HUES6 (cell line): Measurements from ENCODE around the gene PDE10A.

Experiments used
- H3K27ac ChIP-seq: 2 replicates; pipeline ENCODE4 v1.7.0; 2013; ENCODE audit warnings: low read depth, mild to moderate bottlenecking, low read length, inconsistent platforms
- H3K27me3 ChIP-seq: 2 replicates; pipeline ENCODE4 v1.6.1; 2013; ENCODE audit warnings: low read length; ENCODE audit not compliant: control insufficient read depth, insufficient read depth
- H3K36me3 ChIP-seq: 2 replicates; pipeline ENCODE4 v1.6.1; 2013; ENCODE audit warnings: low read length; ENCODE audit not compliant: control insufficient read depth, insufficient read depth
- H3K4me1 ChIP-seq: 2 replicates; pipeline ENCODE4 v1.6.1; 2013; ENCODE audit warnings: low read length; ENCODE audit not compliant: control insufficient read depth, insufficient read depth
- H3K4me3 ChIP-seq: 2 replicates; pipeline ENCODE4 v1.5.1; 2013; ENCODE audit warnings: low read depth, low read length
- H3K9ac ChIP-seq: one replicate; pipeline ENCODE4 v1.6.1; 2013; ENCODE audit warnings: mild to moderate bottlenecking, low read length
- H3K9me3 ChIP-seq: 2 replicates; pipeline ENCODE4 v1.6.1; 2013; ENCODE audit warnings: low read depth, low read length; ENCODE audit not compliant: control insufficient read depth, insufficient read depth

Gene PDE10A

GRCh38 chr6:165439928-165440554, 223.0 kb downstream of the PDE10A start:
- H3K27ac ChIP-seq: no peak overlapping the region
- H3K9ac ChIP-seq: no peak overlapping the region
- no peak overlapping the region for H3K4me3 ChIP-seq
- H3K36me3 ChIP-seq: no peaks in the 10 kb centered on the region
- peaks cover 16% of the 10 kb centered on the region for H3K9me3 ChIP-seq
- H3K27me3 ChIP-seq: no peaks in the 10 kb centered on the region
- H3K4me1 ChIP-seq: 0 out of 2 replicates have a peak, but pooled peaks cover 3% of the 10 kb centered on the region

- H3K9ac ChIP-seq: no peak overlapping the region
- no peaks in the 10 kb centered on the region for H3K4me1 ChIP-seq
- peaks cover 5% of the 10 kb centered on the region for H3K9me3 ChIP-seq
- no peaks in the 10 kb centered on the region for H3K27me3 ChIP-seq
- H3K27ac ChIP-seq: no peak overlapping the region
- H3K36me3 ChIP-seq: no peaks in the 10 kb centered on the region
- no peak overlapping the region for H3K4me3 ChIP-seq
Observed at GRCh38 chr6:165426892-165427291, 236.1 kb downstream of the PDE10A start.

- no peak overlapping the region for H3K4me3 ChIP-seq
- H3K9ac ChIP-seq: no peak overlapping the region
Observed at GRCh38 chr6:165422192-165422591, 240.8 kb downstream of the PDE10A start.

GRCh38 chr6:165417278-165417865, 245.7 kb downstream of the PDE10A start:
- no peak overlapping the region for H3K27ac ChIP-seq
- no peak overlapping the region for H3K9ac ChIP-seq
- H3K36me3 ChIP-seq: no peaks in the 10 kb centered on the region
- H3K9me3 ChIP-seq: no peaks in the 10 kb centered on the region
- H3K27me3 ChIP-seq: no peaks in the 10 kb centered on the region
- no peak overlapping the region for H3K4me3 ChIP-seq
- H3K4me1 ChIP-seq: no peaks in the 10 kb centered on the region

More at GRCh38 chr6:165422192-165422591, 240.8 kb downstream of the PDE10A start:
- H3K4me1 ChIP-seq: no peaks in the 10 kb centered on the region
- H3K27ac ChIP-seq: no peak overlapping the region
- peaks cover 5% of the 10 kb centered on the region for H3K9me3 ChIP-seq
- H3K27me3 ChIP-seq: no peaks in the 10 kb centered on the region
- H3K36me3 ChIP-seq: no peaks in the 10 kb centered on the region

GRCh38 chr6:165404697-165405096, 258.3 kb downstream of the PDE10A start:
- Histone ChIP-seq H3K9ac (no peak overlapping the region), H3K36me3 (no peaks in the 10 kb centered on the region), H3K4me1 (no peaks in the 10 kb centered on the region), H3K27ac (no peak overlapping the region), H3K27me3 (no peaks in the 10 kb centered on the region), H3K9me3 (peaks cover 2% of the 10 kb centered on the region; the same call in 1 of the 2 replicates), H3K4me3 (no peak overlapping the region)

GRCh38 chr6:165404296-165404695, 258.7 kb downstream of the PDE10A start:
- Histone ChIP-seq H3K27ac (no peak overlapping the region), H3K4me3 (no peak overlapping the region), H3K36me3 (no peaks in the 10 kb centered on the region), H3K9me3 (peaks cover 2% of the 10 kb centered on the region; the same call in 1 of the 2 replicates), H3K9ac (no peak overlapping the region), H3K27me3 (no peaks in the 10 kb centered on the region), H3K4me1 (no peaks in the 10 kb centered on the region)

- no peaks in the 10 kb centered on the region for H3K27me3 ChIP-seq
- no peak overlapping the region for H3K27ac ChIP-seq
- no peaks in the 10 kb centered on the region for H3K36me3 ChIP-seq
- peaks cover 2% of the 10 kb centered on the region; the same call in 1 of the 2 replicates for H3K9me3 ChIP-seq
- no peak overlapping the region for H3K9ac ChIP-seq
- no peak overlapping the region for H3K4me3 ChIP-seq
- no peaks in the 10 kb centered on the region for H3K4me1 ChIP-seq
Observed at GRCh38 chr6:165403006-165403595, 259.9 kb downstream of the PDE10A start.

- Histone ChIP-seq H3K4me1 (no peaks in the 10 kb centered on the region), H3K9me3 (peaks cover 2% of the 10 kb centered on the region; the same call in 1 of the 2 replicates), H3K9ac (no peak overlapping the region), H3K27me3 (no peaks in the 10 kb centered on the region), H3K36me3 (no peaks in the 10 kb centered on the region), H3K4me3 (no peak overlapping the region), H3K27ac (no peak overlapping the region)
Observed at GRCh38 chr6:165401092-165401491, 261.9 kb downstream of the PDE10A start.

- Histone ChIP-seq H3K27ac (no peak overlapping the region), H3K4me1 (no peaks in the 10 kb centered on the region), H3K9ac (no peak overlapping the region), H3K27me3 (no peaks in the 10 kb centered on the region), H3K9me3 (no peaks in the 10 kb centered on the region), H3K36me3 (no peaks in the 10 kb centered on the region), H3K4me3 (no peak overlapping the region)
Observed at GRCh38 chr6:165390475-165390874, 272.6 kb downstream of the PDE10A start.

GRCh38 chr6:165389534-165389933, 273.5 kb downstream of the PDE10A start:
- H3K36me3 ChIP-seq: no peaks in the 10 kb centered on the region
- no peak overlapping the region for H3K4me3 ChIP-seq
- H3K4me1 ChIP-seq: no peaks in the 10 kb centered on the region
- no peaks in the 10 kb centered on the region for H3K27me3 ChIP-seq
- no peak overlapping the region for H3K9ac ChIP-seq
- H3K27ac ChIP-seq: no peak overlapping the region
- H3K9me3 ChIP-seq: no peaks in the 10 kb centered on the region

GRCh38 chr6:165383323-165383722, 279.7 kb downstream of the PDE10A start:
- Histone ChIP-seq H3K9me3 (no peaks in the 10 kb centered on the region), H3K27ac (no peak overlapping the region), H3K4me3 (no peak overlapping the region), H3K9ac (no peak overlapping the region), H3K36me3 (no peaks in the 10 kb centered on the region), H3K4me1 (no peaks in the 10 kb centered on the region), H3K27me3 (no peaks in the 10 kb centered on the region)
